Activated CD8-positive, alpha-beta memory T cell treated with anti-CD3 and anti-CD28 coated beads, Interleukin-2, amount 50 U/mL, for 1 hour (primary cell): ENCODE results near the gene CUTA.
"Not testable (repeated sequence)": the region's sequence is repeated elsewhere in the genome, so short reads cannot be mapped to it uniquely, and the experiment has no call there.

Experiments
- DNase-seq: peaks from one replicate; pipeline ENCODE4 v3.0.0-alpha.2; 2020; ENCODE audit errors: extremely low read depth

The CUTA gene

GRCh38 chr6:33367715-33368025 is 50.2 kb downstream of the CUTA start:
- not testable (repeated sequence) for DNase-seq

GRCh38 chr6:33367009-33367714 is 50.7 kb downstream of the CUTA start:
- no peak for DNase-seq
